Right atrium auricular region (tissue), 2 donors: ENCODE data around the gene TSPO. TPM values are rescaled to one million over a fixed set of nuclear protein-coding genes. Genes with fewer than 3 reads are reported as not detected.
A peak's percentile ranks its signal among the peaks of the same experiment; 100 is the strongest.

Source experiments
- DNase-seq: peaks from one replicate; pipeline ENCODE4 v3.0.0-alpha.2; 2019; ENCODE audit warnings: low spot score
- H3K27ac ChIP-seq, 2 donors: fragments of 200-600 bp; sonication (generic); 1 replicate in 1 of 2; 2 replicates in 1 of 2; pipeline ENCODE4 v1.5.1; 2016 to 2019
- H3K27me3 ChIP-seq, 2 donors: fragments of 200-600 bp; sonication (generic); one replicate each; pipeline versions ENCODE4 v1.5.1 to v1.6.0; 2017 to 2019
- H3K36me3 ChIP-seq: fragments of 200-600 bp; sonication (generic); one replicate; pipeline ENCODE4 v1.5.1; 2016
- H3K4me1 ChIP-seq, 2 donors: fragments of 200-600 bp; sonication (generic); one replicate each; pipeline versions ENCODE4 v1.5.1 to v1.6.0; 2017 to 2019
- H3K4me3 ChIP-seq, 2 donors: fragments of 200-600 bp; sonication (generic); 1 replicate in 1 of 2; 2 replicates in 1 of 2; pipeline ENCODE4 v1.5.1; 2017 to 2019; ENCODE audit warnings: mild to moderate bottlenecking in 1 of 2, moderate library complexity in 1 of 2
- H3K9me3 ChIP-seq, 2 donors: fragments of 200-600 bp; sonication (generic); one replicate each; pipeline ENCODE4 v1.5.1; 2019
- total RNA-seq, 2 donors: library from RNA; depleted of rRNA; stranded (reverse); fragments of >200 nt; gene quantifications; one replicate each; pipeline ENCODE4 v1.1.0, GENCODE V29; 2016
- TF ChIP-seq, protein P1 (sequence below), 2 donors: fragments of 200-600 bp; sonication (generic); IDR thresholded peaks; one replicate each; pipeline ENCODE4 v1.5.1; 2019; ENCODE audit warnings: antibody characterized with exemption in 2 of 2

TSPO gene
- total RNA-seq, 2 donors from 2014 or later = 182 to 241 TPM

DNA sequence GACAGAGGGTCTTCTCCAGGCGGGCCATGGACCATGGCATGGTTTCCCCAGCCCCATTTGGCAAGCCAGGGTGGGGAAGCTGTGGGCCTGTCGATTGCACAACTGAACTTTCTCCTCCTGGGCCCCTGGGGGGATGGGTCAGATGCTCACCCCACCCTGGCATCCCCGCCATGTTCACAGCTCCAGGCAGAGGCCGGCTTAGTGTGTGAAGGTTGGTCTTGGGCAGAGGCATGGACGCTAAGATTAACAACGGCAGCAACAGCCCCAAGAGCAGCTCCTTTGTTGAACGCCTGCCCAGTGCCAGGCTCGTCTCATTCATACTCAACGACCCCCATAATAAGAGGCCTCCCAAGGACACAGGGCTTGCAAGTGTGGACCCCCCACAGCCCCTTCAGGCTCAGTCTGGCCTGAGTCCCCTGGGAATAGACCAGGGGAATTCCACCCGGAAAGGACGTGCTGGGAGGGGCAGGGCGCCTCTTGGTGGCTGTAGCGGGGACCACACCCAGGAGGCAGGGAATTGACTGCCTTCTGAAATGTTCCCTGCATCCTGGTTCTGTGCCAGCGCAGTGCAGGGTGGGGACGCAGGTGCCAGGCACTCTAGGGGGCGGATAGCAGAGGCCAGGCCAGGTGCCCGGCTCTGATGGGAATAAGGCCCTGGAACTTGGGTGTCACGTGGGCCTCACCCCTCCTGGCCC, 8.3 kb downstream of the TSPO start:
- H3K27me3 ChIP-seq = no peaks in the 10 kb centered on the region
- H3K4me3 ChIP-seq = no peak overlapping the region
- TF ChIP-seq, protein P1, sequence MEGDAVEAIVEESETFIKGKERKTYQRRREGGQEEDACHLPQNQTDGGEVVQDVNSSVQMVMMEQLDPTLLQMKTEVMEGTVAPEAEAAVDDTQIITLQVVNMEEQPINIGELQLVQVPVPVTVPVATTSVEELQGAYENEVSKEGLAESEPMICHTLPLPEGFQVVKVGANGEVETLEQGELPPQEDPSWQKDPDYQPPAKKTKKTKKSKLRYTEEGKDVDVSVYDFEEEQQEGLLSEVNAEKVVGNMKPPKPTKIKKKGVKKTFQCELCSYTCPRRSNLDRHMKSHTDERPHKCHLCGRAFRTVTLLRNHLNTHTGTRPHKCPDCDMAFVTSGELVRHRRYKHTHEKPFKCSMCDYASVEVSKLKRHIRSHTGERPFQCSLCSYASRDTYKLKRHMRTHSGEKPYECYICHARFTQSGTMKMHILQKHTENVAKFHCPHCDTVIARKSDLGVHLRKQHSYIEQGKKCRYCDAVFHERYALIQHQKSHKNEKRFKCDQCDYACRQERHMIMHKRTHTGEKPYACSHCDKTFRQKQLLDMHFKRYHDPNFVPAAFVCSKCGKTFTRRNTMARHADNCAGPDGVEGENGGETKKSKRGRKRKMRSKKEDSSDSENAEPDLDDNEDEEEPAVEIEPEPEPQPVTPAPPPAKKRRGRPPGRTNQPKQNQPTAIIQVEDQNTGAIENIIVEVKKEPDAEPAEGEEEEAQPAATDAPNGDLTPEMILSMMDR (IDR thresholded peaks at IDR 0.05) = peak in 1 of 2 donors; percentile 23
- no peak for DNase-seq
- no peaks in the 10 kb centered on the region for H3K9me3 ChIP-seq
- no peaks in the 10 kb centered on the region for H3K36me3 ChIP-seq
- no peak overlapping the region for H3K27ac ChIP-seq
- H3K4me1 ChIP-seq = peaks cover 0 to 49% of the 10 kb centered on the region in 2 donors

DNA sequence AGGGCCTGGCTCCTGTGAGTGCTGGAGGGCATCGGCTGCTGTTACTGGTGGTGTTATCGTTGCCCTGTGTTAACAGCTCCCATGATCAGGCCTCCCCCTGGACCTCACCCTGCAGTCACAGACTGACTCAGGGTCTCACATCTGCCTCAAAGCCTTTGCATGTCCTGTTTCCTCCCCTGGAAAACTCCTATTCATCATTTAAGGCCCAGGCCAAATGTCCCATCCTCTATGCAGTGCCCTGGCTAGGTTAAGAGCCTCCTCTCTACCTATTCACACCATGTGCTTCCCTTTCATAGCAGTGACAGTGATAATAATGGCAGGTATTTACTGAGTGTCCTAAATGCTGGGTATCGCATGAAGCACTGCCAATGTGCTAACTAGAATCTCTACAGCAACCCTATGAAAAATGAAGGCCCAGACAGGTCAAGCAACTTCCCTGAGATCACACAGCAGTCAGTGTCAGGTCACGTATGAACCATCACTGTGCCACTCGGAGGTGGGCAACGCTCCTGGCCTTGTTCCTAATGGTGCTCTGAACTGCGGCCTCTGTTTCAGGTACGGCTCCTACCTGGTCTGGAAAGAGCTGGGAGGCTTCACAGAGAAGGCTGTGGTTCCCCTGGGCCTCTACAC, 9.3 kb downstream of the TSPO start:
- no peaks in the 10 kb centered on the region for H3K27me3 ChIP-seq
- no peak for DNase-seq
- H3K27ac ChIP-seq = no peak overlapping the region
- no peaks in the 10 kb centered on the region for H3K36me3 ChIP-seq
- no peaks in the 10 kb centered on the region for H3K9me3 ChIP-seq
- TF ChIP-seq, protein P1 (IDR thresholded peaks at IDR 0.05) = no peak
- peaks cover 0 to 45% of the 10 kb centered on the region in 2 donors for H3K4me1 ChIP-seq
- no peak overlapping the region for H3K4me3 ChIP-seq

DNA sequence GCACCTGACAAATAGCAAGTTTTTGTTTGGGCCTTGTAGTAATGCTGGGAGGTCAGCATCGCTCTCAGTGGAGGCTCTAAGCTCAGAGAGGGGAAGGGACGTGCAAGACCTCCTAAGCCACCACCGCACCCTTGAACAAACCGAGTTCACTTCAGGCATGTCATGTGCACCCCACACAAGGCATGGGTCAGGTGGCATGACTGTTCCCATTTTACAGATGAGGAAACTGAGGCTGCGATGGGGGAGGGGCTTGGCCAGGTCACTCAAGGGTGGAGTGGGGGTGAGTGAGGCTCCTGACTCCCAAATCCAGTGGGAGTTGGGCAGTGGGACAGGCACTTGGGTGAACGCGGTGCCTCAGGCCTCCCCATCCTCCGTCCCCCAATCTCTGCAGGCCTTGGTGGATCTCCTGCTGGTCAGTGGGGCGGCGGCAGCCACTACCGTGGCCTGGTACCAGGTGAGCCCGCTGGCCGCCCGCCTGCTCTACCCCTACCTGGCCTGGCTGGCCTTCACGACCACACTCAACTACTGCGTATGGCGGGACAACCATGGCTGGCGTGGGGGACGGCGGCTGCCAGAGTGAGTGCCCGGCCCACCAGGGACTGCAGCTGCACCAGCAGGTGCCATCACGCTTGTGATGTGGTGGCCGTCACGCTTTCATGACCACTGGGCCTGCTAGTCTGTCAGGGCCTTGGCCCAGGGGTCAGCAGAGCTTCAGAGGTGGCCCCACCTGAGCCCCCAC, 11.2 kb downstream of the TSPO start:
- peaks cover 0 to 41% of the 10 kb centered on the region in 2 donors for H3K4me1 ChIP-seq
- no peaks in the 10 kb centered on the region for H3K27me3 ChIP-seq
- no peak for DNase-seq
- no peaks in the 10 kb centered on the region for H3K36me3 ChIP-seq
- H3K27ac ChIP-seq = no peak overlapping the region
- TF ChIP-seq, protein P1 (IDR thresholded peaks at IDR 0.05) = no peak
- H3K9me3 ChIP-seq = no peaks in the 10 kb centered on the region
- no peak overlapping the region for H3K4me3 ChIP-seq

DNA sequence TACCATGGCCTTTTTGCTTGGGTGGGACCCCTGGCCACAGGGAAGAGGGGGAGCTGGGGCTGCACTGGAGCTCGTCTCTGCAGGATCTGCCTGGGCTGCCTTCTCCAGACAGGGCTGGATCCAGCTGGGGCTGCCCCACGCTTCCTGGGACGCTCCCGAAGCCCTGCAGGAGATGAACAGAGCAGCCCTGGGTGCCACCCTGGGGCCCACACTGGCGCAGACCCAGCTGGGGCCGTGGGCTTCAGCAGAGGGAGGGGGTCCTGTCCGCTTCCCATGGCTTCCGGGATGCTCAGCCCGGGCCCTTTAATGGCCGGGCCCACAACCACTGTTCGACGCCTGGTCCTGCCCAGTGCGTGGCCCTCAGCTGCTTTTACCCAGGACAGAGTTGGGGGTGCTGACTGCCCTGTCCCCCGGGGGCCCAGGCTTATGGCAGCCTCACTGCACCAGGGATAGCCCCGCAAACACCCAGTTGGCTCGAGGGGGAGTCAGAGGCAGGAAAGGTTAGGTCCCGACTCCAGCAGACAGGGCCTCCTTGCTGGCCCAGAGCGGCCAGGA, 12.0 kb downstream of the TSPO start:
- no peak for DNase-seq
- H3K36me3 ChIP-seq = no peaks in the 10 kb centered on the region
- TF ChIP-seq, protein P1 (IDR thresholded peaks at IDR 0.05) = no peak
- H3K9me3 ChIP-seq = no peaks in the 10 kb centered on the region
- H3K27ac ChIP-seq = peak overlapping the region in 1 of 2 donors; percentile 31
- no peak overlapping the region for H3K4me3 ChIP-seq
- no peaks in the 10 kb centered on the region for H3K27me3 ChIP-seq
- H3K4me1 ChIP-seq = peaks cover 0 to 41% of the 10 kb centered on the region in 2 donors

DNA sequence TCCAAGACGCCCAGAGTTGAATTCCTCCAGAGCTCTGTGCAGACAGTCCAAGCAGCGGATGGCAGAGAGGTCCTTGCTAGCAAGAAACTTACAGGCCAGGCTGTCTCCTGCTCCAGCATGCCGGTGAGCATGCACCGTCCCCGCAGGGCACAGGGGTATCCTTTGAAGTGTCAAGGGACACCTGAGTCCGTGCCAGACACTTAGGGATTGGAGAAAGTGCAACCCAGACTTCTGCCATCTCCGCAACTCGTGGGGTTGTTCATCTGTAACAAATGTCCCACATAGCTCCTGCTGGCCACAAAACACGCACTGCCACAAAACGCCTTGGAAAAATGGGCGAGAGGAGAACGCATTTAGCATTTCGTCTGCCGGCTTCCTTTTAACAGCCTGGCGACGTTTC, 13.3 kb downstream of the TSPO start:
- no peak overlapping the region for H3K27ac ChIP-seq
- peaks cover 0 to 29% of the 10 kb centered on the region in 2 donors for H3K4me1 ChIP-seq
- TF ChIP-seq, protein P1 (IDR thresholded peaks at IDR 0.05) = no peak
- no peak for DNase-seq
- H3K27me3 ChIP-seq = no peaks in the 10 kb centered on the region
- no peaks in the 10 kb centered on the region for H3K36me3 ChIP-seq
- no peak overlapping the region for H3K4me3 ChIP-seq
- no peaks in the 10 kb centered on the region for H3K9me3 ChIP-seq
